Neural cell (in vitro differentiated cells): Measurements from ENCODE around the gene FADS3.

ENCODE experiments used
- EP300 ChIP-seq: fragments of 450-650 bp; conservative IDR thresholded peaks from 2 replicates; pipeline ENCODE4 v1.6.1; 2014; ENCODE audit warnings: antibody characterized with exemption, mild to moderate bottlenecking, moderate library complexity; ENCODE audit not compliant: poor library complexity, severe bottlenecking
- SMC3 ChIP-seq: fragments of 450-650 bp; conservative IDR thresholded peaks from 2 replicates; pipeline ENCODE4 v1.6.1; 2014; ENCODE audit warnings: antibody characterized with exemption, mild to moderate bottlenecking, moderate library complexity; ENCODE audit not compliant: poor library complexity
- TF ChIP-seq, protein P1 (sequence below): fragments of 450-650 bp; IDR thresholded peaks from 2 replicates; pipeline ENCODE4 v1.5.1; 2014; ENCODE audit warnings: antibody characterized with exemption, mild to moderate bottlenecking, moderate library complexity; ENCODE audit not compliant: poor library complexity, severe bottlenecking

DNA sequence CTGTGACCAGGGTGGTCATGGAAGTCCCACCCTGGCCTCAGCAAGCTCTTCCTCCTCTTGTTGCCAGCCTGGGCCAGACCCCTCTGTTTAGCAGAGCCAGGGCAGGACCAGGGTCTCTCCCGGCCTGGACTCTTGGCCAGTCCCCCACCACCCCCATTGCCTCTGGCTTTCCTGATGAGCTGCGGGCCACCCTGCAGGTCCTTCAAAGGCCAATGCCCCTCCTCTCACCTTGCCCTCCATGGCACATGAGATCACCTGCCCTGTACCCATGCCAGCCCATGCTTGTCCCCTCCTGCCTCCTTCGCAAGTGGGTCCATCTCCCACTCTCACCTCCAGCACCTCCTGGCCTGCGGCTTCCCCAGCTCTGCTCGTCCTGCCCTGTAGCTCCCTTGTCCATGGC is 52.8 kb downstream of the FADS3 start:
- no peak for TF ChIP-seq SMC3
- TF ChIP-seq EP300, result no peak
- TF ChIP-seq, protein P1, sequence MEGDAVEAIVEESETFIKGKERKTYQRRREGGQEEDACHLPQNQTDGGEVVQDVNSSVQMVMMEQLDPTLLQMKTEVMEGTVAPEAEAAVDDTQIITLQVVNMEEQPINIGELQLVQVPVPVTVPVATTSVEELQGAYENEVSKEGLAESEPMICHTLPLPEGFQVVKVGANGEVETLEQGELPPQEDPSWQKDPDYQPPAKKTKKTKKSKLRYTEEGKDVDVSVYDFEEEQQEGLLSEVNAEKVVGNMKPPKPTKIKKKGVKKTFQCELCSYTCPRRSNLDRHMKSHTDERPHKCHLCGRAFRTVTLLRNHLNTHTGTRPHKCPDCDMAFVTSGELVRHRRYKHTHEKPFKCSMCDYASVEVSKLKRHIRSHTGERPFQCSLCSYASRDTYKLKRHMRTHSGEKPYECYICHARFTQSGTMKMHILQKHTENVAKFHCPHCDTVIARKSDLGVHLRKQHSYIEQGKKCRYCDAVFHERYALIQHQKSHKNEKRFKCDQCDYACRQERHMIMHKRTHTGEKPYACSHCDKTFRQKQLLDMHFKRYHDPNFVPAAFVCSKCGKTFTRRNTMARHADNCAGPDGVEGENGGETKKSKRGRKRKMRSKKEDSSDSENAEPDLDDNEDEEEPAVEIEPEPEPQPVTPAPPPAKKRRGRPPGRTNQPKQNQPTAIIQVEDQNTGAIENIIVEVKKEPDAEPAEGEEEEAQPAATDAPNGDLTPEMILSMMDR, result no peak
